Natural killer cell (primary cell): ENCODE data around the gene DRC3. TPM values are rescaled to one million over a fixed set of nuclear protein-coding genes. Genes with fewer than 3 reads are reported as not detected.
A peak's percentile ranks its signal among the peaks of the same experiment; 100 is the strongest.

Source experiments
- ATAC-seq, 3 donors: fragments of 150-1000 bp in 2 of 3; fragments of 200-7000 bp in 1 of 3; cut with Tn5 transposase; 1 replicate in 1 of 3; 2 replicates in 2 of 3; pipeline ENCODE4 v1.10.0; 2021; ENCODE audit warnings: mild to moderate bottlenecking in 2 of 3, moderate library complexity in 2 of 3
- DNase-seq, 2 donors: peaks; one replicate each; pipeline versions ENCODE4 v3.0.0 to v3.0.0-alpha.2; 2013 to 2021; ENCODE audit warnings: mixed read lengths in 1 of 2
- H3K27ac ChIP-seq: one replicate; pipeline ENCODE4 v1.5.1; 2013; ENCODE audit warnings: mild to moderate bottlenecking, low read length
- H3K27me3 ChIP-seq: one replicate; pipeline ENCODE4 v1.6.1; 2013; ENCODE audit warnings: low read length; ENCODE audit not compliant: control insufficient read depth, insufficient read depth
- H3K36me3 ChIP-seq: one replicate; pipeline ENCODE4 v1.6.1; 2013; ENCODE audit warnings: low read length; ENCODE audit not compliant: control insufficient read depth, insufficient read depth
- H3K4me1 ChIP-seq: one replicate; pipeline ENCODE4 v1.6.1; 2013; ENCODE audit warnings: low read length; ENCODE audit not compliant: control insufficient read depth, insufficient read depth
- H3K4me3 ChIP-seq: one replicate; pipeline ENCODE4 v1.5.1; 2013; ENCODE audit warnings: low read length
- H3K9me3 ChIP-seq: one replicate; pipeline ENCODE4 v1.6.1; 2013; ENCODE audit warnings: low read length; ENCODE audit not compliant: control insufficient read depth, insufficient read depth
- H3K27ac Mint-ChIP-seq, 2 donors: one replicate each; pipeline ENCODE4 v1.8.0; 2022; ENCODE audit warnings: mild to moderate bottlenecking in 2 of 2, mixed read lengths in 2 of 2, moderate library complexity in 1 of 2
- H3K27me3 Mint-ChIP-seq, 2 donors: one replicate each; pipeline ENCODE4 v1.8.0; 2022; ENCODE audit warnings: low read depth in 2 of 2, mixed read lengths in 2 of 2
- H3K36me3 Mint-ChIP-seq: one replicate; pipeline ENCODE4 v1.8.0; 2022; ENCODE audit warnings: mixed read lengths
- H3K4me1 Mint-ChIP-seq, 2 donors: one replicate each; pipeline ENCODE4 v1.8.0; 2022; ENCODE audit warnings: mixed read lengths in 2 of 2
- H3K4me3 Mint-ChIP-seq: one replicate; pipeline ENCODE4 v1.8.0; 2022; ENCODE audit warnings: mild to moderate bottlenecking, moderate library complexity, mixed read lengths
- H3K9me3 Mint-ChIP-seq, 2 donors: one replicate each; pipeline ENCODE4 v1.8.0; 2022; ENCODE audit warnings: mixed read lengths in 2 of 2
- CTCF ChIP-seq: fragments of 200-600 bp; IDR thresholded peaks from one replicate; pipeline ENCODE4 v1.8.0; 2022; ENCODE audit warnings: antibody characterized with exemption
- WGBS: methylation state at CpG from one replicate; pipeline ENCODE4 v1.1.7; 2013; ENCODE audit warnings: missing lambda C conversion rate; ENCODE audit not compliant: insufficient coverage; 5-methylcytosine and 5-hydroxymethylcytosine counted together
- intact Hi-C: fragments of 100-400 bp; cut with micrococcal nuclease; formaldehyde crosslinking; loops from one replicate; pipeline ENCODE4 v1.14.2; 2022
- total RNA-seq, 4 donors: library from RNA; stranded (reverse); fragments of 120-200 nt in 1 of 4; gene quantifications; one replicate each; pipeline versions ENCODE4 v1.2.3 to v1.2.4, GENCODE V29; 2013 to 2022

Gene DRC3
- total RNA-seq, 3 donors from 2014 or later (not counting 1 experiment from before 2014, with no cell fraction given) = 0.26 to 0.78 TPM; not detected in 1

GRCh38 chr17:17971431-17972125 is 1.1 kb upstream of the DRC3 start:
- Mint-ChIP-seq H3K4me1 (peaks cover 33 to 40% of the 10 kb centered on the region in 2 donors), H3K4me3 (peak overlapping the region; percentile 99), H3K9me3 (no peaks in the 10 kb centered on the region), H3K27me3 (no peaks in the 10 kb centered on the region), H3K27ac (peak overlapping the region; percentile 95 to 96), H3K36me3 (no peaks in the 10 kb centered on the region)
- DNase-seq = no peak
- Histone ChIP-seq H3K27me3 (no peaks in the 10 kb centered on the region), H3K9me3 (no peaks in the 10 kb centered on the region), H3K27ac (peak overlapping the region; percentile 81), H3K4me3 (peak overlapping the region; percentile 72), H3K4me1 (peaks cover 13% of the 10 kb centered on the region), H3K36me3 (no peaks in the 10 kb centered on the region)
- intact Hi-C loops = loop anchor here (1.0 to 5.0 kb wide), 3 partner anchors 68 to 289 kb away; partner anchors contain the start of genes ATPAF2, GID4 and RAI1
- no peak for TF ChIP-seq CTCF
- whole genome bisulfite sequencing = 3% methylated on average over 33 of the region's 33 CpGs
- ATAC-seq = no peak

GRCh38 chr17:17972952-17973254 is 241 bp downstream of the DRC3 start:
- H3K9me3 ChIP-seq = no peaks in the 10 kb centered on the region
- peaks cover 13% of the 10 kb centered on the region for H3K4me1 ChIP-seq
- WGBS = 7% methylated on average over 13 of the region's 13 CpGs
- no peaks in the 10 kb centered on the region for H3K9me3 Mint-ChIP-seq
- H3K36me3 ChIP-seq = no peaks in the 10 kb centered on the region
- no peak for DNase-seq
- no peaks in the 10 kb centered on the region for H3K27me3 ChIP-seq
- H3K36me3 Mint-ChIP-seq = no peaks in the 10 kb centered on the region
- no peak for ATAC-seq
- H3K27ac Mint-ChIP-seq = peak overlapping the region; percentile 95 to 96
- intact Hi-C loops = loop anchor here (1.0 to 5.0 kb wide), 3 partner anchors 66 to 291 kb away; partner anchors contain the start of genes ATPAF2, GID4 and RAI1
- no peaks in the 10 kb centered on the region for H3K27me3 Mint-ChIP-seq
- H3K4me3 Mint-ChIP-seq = peak overlapping the region; percentile 99
- no peak for TF ChIP-seq CTCF
- peak overlapping the region; percentile 72 for H3K27ac ChIP-seq
- H3K4me1 Mint-ChIP-seq = peaks cover 25 to 27% of the 10 kb centered on the region in 2 donors
- H3K4me3 ChIP-seq = peak overlapping the region; percentile 45

- ATAC-seq (no peak), DNase-seq (no peak)
- H3K36me3 ChIP-seq = no peaks in the 10 kb centered on the region
- no peak overlapping the region for H3K27ac Mint-ChIP-seq
- no peak overlapping the region for H3K4me3 ChIP-seq
- no peak overlapping the region for H3K4me3 Mint-ChIP-seq
- intact Hi-C loops = no loop called here
- no peaks in the 10 kb centered on the region for H3K9me3 Mint-ChIP-seq
- H3K27me3 Mint-ChIP-seq = no peaks in the 10 kb centered on the region
- 60% methylated on average over 8 of the region's 8 CpGs for WGBS
- peaks cover 18 to 22% of the 10 kb centered on the region in 2 donors for H3K4me1 Mint-ChIP-seq
- H3K4me1 ChIP-seq = peaks cover 13% of the 10 kb centered on the region
- TF ChIP-seq CTCF = no peak
- H3K27me3 ChIP-seq = no peaks in the 10 kb centered on the region
- no peak overlapping the region for H3K27ac ChIP-seq
- no peaks in the 10 kb centered on the region for H3K9me3 ChIP-seq
- H3K36me3 Mint-ChIP-seq = no peaks in the 10 kb centered on the region
Measured at GRCh38 chr17:17975436-17975835, 2.8 kb downstream of the DRC3 start.
